OCI-LY3 (cell line): ENCODE data around the gene PCDHGB2.

Experiments used
- H2AFZ ChIP-seq: fragments of 200-600, 300-600 bp; shearing (Covaris generic); 2 replicates; pipeline ENCODE4 v1.6.0; 2014; ENCODE audit warnings: antibody characterized with exemption, low read depth, low read length
- H3K27ac ChIP-seq: fragments of 200-600, 300-600 bp; sonication (generic); 2 replicates; pipeline ENCODE4 v1.5.1; 2014; ENCODE audit warnings: mild to moderate bottlenecking, low read length, moderate library complexity, mixed read lengths
- H3K27me3 ChIP-seq: fragments of 200-600, 300-600 bp; sonication (generic); 2 replicates; pipeline ENCODE4 v1.6.1; 2014; ENCODE audit warnings: low read depth, low read length, mixed read lengths
- H3K36me3 ChIP-seq: fragments of 200-600, 300-600 bp; sonication (generic); replicated peaks from 2 replicates; pipeline ENCODE3; 2014; ENCODE audit warnings: low read depth, low read length, mixed read lengths
- H3K4me1 ChIP-seq: fragments of 300-600, 200-600 bp; sonication (generic); 2 replicates; pipeline ENCODE4 v1.6.1; 2014; ENCODE audit warnings: low read length, mixed read lengths
- H3K4me2 ChIP-seq: fragments of 200-600, 300-600 bp; sonication (generic); 2 replicates; pipeline ENCODE4 v1.6.1; 2014; ENCODE audit warnings: low read length, mixed read lengths
- H3K4me3 ChIP-seq: fragments of 300-600, 200-600 bp; sonication (generic); 2 replicates; pipeline ENCODE4 v1.5.1; 2014; ENCODE audit warnings: antibody characterized with exemption, mild to moderate bottlenecking, low read length, moderate library complexity
- H3K79me2 ChIP-seq: fragments of 300-600, 200-600 bp; shearing (Covaris generic); 2 replicates; pipeline ENCODE4 v1.6.1; 2014; ENCODE audit warnings: mild to moderate bottlenecking, low read length, mixed read lengths
- H3K9ac ChIP-seq: fragments of 300-600, 200-600 bp; shearing (Covaris generic); 2 replicates; pipeline ENCODE4 v1.6.0; 2014; ENCODE audit warnings: mild to moderate bottlenecking, low read length, moderate library complexity
- H3K9me3 ChIP-seq: fragments of 200-600, 300-600 bp; shearing (Covaris generic); 2 replicates; pipeline ENCODE4 v1.6.1; 2014; ENCODE audit warnings: low read length, mixed read lengths; ENCODE audit not compliant: insufficient read depth
- H4K20me1 ChIP-seq: fragments of 200-600, 300-600 bp; sonication (generic); 2 replicates; pipeline ENCODE4 v1.6.1; 2016; ENCODE audit warnings: low read length, mixed read lengths; ENCODE audit not compliant: insufficient read depth
- EZH2phosphoT487 ChIP-seq: fragments of 200-600 bp; shearing (Covaris generic); IDR thresholded peaks from 2 replicates; pipeline ENCODE4 v1.6.1; 2018; ENCODE audit warnings: antibody characterized with exemption, mixed run types, low read depth
- TF ChIP-seq, protein P1 (sequence below): fragments of 200-600, 300-600 bp; sonication (generic); IDR thresholded peaks from 2 replicates; pipeline ENCODE4 v1.5.1; 2014; ENCODE audit warnings: antibody characterized with exemption, low read length, low read depth

Gene PCDHGB2

GRCh38 chr5:141366016-141366896 lies 6.5 kb downstream of the PCDHGB2 start:
- Histone ChIP-seq H3K4me2 (no peak overlapping the region), H4K20me1 (no peaks in the 10 kb centered on the region), H3K36me3 (no peaks in the 10 kb centered on the region), H3K4me1 (no peaks in the 10 kb centered on the region), H3K4me3 (no peak overlapping the region), H3K79me2 (no peaks in the 10 kb centered on the region), H3K9me3 (no peaks in the 10 kb centered on the region), H3K27me3 (no peaks in the 10 kb centered on the region), H3K27ac (no peak overlapping the region), H2AFZ (no peak overlapping the region), H3K9ac (no peak overlapping the region)
- TF ChIP-seq EZH2phosphoT487: no peak
- TF ChIP-seq, protein P1, sequence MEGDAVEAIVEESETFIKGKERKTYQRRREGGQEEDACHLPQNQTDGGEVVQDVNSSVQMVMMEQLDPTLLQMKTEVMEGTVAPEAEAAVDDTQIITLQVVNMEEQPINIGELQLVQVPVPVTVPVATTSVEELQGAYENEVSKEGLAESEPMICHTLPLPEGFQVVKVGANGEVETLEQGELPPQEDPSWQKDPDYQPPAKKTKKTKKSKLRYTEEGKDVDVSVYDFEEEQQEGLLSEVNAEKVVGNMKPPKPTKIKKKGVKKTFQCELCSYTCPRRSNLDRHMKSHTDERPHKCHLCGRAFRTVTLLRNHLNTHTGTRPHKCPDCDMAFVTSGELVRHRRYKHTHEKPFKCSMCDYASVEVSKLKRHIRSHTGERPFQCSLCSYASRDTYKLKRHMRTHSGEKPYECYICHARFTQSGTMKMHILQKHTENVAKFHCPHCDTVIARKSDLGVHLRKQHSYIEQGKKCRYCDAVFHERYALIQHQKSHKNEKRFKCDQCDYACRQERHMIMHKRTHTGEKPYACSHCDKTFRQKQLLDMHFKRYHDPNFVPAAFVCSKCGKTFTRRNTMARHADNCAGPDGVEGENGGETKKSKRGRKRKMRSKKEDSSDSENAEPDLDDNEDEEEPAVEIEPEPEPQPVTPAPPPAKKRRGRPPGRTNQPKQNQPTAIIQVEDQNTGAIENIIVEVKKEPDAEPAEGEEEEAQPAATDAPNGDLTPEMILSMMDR: no peak

DNA sequence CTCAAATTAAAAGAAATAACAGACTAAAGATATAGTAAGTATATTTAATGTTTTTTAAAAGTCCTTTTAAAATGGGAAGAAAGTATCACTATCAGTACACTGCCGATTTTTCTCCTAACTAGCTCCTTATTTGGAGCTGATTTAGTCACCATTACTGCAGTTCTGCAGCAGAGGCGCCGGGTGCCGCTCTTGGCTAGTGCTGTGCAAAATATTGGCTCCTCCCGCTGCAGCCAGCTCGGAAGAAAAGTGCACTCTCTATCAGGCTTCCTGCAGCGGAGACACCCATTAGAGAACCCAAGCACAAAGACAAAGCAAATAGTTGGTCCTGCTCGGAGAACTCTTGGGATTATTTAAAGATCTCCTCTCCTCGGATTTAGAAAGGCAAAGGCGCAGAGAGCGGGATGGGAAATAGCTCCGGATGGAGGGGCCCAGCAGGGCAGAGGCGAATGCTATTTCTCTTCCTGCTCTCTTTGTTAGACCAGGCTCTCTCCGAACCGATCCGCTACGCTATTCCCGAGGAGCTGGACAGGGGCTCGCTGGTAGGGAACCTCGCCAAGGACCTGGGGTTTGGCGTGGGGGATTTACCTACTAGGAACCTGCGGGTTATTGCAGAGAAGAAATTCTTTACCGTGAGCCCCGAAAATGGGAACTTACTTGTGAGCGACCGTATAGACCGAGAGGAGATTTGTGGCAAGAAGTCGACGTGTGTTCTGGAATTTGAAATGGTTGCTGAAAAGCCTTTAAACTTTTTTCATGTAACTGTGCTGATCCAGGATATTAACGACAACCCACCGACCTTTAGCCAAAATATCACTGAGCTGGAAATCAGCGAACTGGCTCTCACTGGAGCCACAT lies 10.4 kb downstream of the PCDHGB2 start, which contains the start of gene PCDHGB3:
Gene PCDHGB3 (plus strand): TSS at position 249 of the 855 bp plus-strand sequence. CDS start 153 bp downstream, at position 402.
- H3K9ac ChIP-seq: peak within 1 kb of the TSS; percentile 57
- H3K27ac ChIP-seq: no peak within 1 kb of the TSS
- H3K36me3 ChIP-seq: no peaks in the 10 kb centered on the region
- H3K4me3 ChIP-seq: peak within 1 kb of the TSS; percentile 76
- no peaks in the 10 kb centered on the region for H3K9me3 ChIP-seq
- no peaks in the 10 kb centered on the region for H3K4me1 ChIP-seq
- peak within 1 kb of the TSS; percentile 91 for H2AFZ ChIP-seq
- TF ChIP-seq, protein P1: peak; percentile 52
- TF ChIP-seq EZH2phosphoT487: no peak
- no peaks in the 10 kb centered on the region for H3K27me3 ChIP-seq
- peak within 1 kb of the TSS; percentile 77 for H3K4me2 ChIP-seq
- no peaks in the 10 kb centered on the region for H4K20me1 ChIP-seq
- no peaks in the 10 kb centered on the region for H3K79me2 ChIP-seq

GRCh38 chr5:141371572-141372475 lies 12.0 kb downstream of the PCDHGB2 start:
- Histone ChIP-seq H3K4me3 (no peak overlapping the region), H3K4me2 (no peak overlapping the region), H3K27me3 (no peaks in the 10 kb centered on the region), H3K9ac (no peak overlapping the region), H3K79me2 (no peaks in the 10 kb centered on the region), H3K36me3 (no peaks in the 10 kb centered on the region), H3K27ac (no peak overlapping the region), H2AFZ (no peak overlapping the region), H3K4me1 (no peaks in the 10 kb centered on the region), H3K9me3 (no peaks in the 10 kb centered on the region), H4K20me1 (no peaks in the 10 kb centered on the region)
- TF ChIP-seq, protein P1: no peak
- no peak for TF ChIP-seq EZH2phosphoT487
